Prostate gland (tissue), 2 donors: Measurements from ENCODE around the gene RAP2C.

Source experiments
- CTCF ChIP-seq, 4 experiments: fragments of 200-600 bp in 2 of 4; fragments of 450-650 bp in 2 of 4; sonication (generic) in 2 of 4; IDR thresholded peaks; 1 replicate in 3 of 4; 2 replicates in 1 of 4; pipeline ENCODE4 v1.5.1; 2016 to 2019; ENCODE audit warnings: antibody characterized with exemption in 4 of 4, mild to moderate bottlenecking in 2 of 4, moderate library complexity in 2 of 4
- POLR2A ChIP-seq: fragments of 450-650 bp; IDR thresholded peaks from one replicate; pipeline ENCODE4 v1.6.1; 2016; ENCODE audit warnings: antibody characterized with exemption, mild to moderate bottlenecking

DNA sequence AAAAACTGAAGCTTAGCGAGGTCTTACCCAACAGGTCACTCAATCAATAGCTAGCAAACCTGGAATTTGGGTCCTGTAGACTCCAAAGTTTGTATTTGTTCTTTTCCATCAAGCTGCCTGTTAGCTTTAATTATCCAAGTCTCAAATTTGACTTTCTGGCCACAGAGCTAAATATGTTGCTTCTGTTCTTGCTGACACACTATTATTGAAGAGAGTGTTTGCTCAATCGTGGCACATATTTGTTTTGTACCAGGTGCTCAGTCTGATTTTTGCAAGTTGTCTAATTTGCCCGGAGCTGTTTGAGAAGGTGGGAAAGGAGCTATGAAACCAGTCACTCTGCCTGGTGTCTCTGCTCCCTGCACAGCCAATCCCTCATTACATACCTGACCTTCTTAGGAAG lies 49.7 kb downstream of the RAP2C start:
- no peak for TF ChIP-seq POLR2A
- TF ChIP-seq CTCF (IDR thresholded peaks at IDR 0.05), result no peak
